ENCODE data around the gene SCRN3. TPM values are rescaled to one million over a fixed set of nuclear protein-coding genes. Genes with fewer than 3 reads are reported as not detected.
"Not testable (repeated sequence)": the region's sequence is repeated elsewhere in the genome, so short reads cannot be mapped to it uniquely, and the experiment has no call there.

The SCRN3 gene
- polyA plus RNA-seq, 2 of the 4 experiments (the other 2 are of a cell fraction): 24.4 to 28.5 TPM

- no peak for TF ChIP-seq CBX2 (IDR thresholded peaks at IDR 0.05; ENCODE audit: borderline replicate concordance, low read depth)
- no peak for TF ChIP-seq RFX5 (IDR thresholded peaks at IDR 0.05)
- no peak for TF ChIP-seq TP53 (CRISPR knock-in tag; IDR thresholded peaks at IDR 0.05)
Measured at GRCh38 chr2:174385201-174385600, 10.3 kb upstream of the SCRN3 start (continued).

- FAIRE-seq; CTCF ChIA-PET; ATAC-seq; H3K4me2 ChIP-seq; H3K4me1 ChIP-seq; DNase-seq (ENCODE audit: low read depth in 1 of 2, low spot score in 1 of 2); H3K4me3 ChIP-seq; H3K27ac ChIP-seq; POLR2A ChIA-PET; H3K9me3 ChIP-seq: not testable (repeated sequence)
- 93% methylated on average over 3 of the region's 3 CpGs for WGBS (ENCODE audit: missing lambda C conversion rate)
Measured at GRCh38 chr2:174388706-174389105, 6.8 kb upstream of the SCRN3 start.

- 92% methylated on average over 6 of the region's 6 CpGs for WGBS (ENCODE audit: missing lambda C conversion rate)
- POLR2A ChIA-PET: no interaction called here
- H3K27ac ChIP-seq: no peak overlapping the region
- TF ChIP-seq HOXB13 (CRISPR knock-in tag; IDR thresholded peaks at IDR 0.05; ENCODE audit: low read depth) (no peak), CBX2 (IDR thresholded peaks at IDR 0.05; ENCODE audit: borderline replicate concordance, low read depth) (no peak), EHMT2 (IDR thresholded peaks at IDR 0.05; ENCODE audit: low read depth) (no peak), CHD4 (IDR thresholded peaks at IDR 0.05; ENCODE audit: borderline replicate concordance) (no peak), ZFP36 (IDR thresholded peaks at IDR 0.05; ENCODE audit: borderline replicate concordance, partially characterized antibody) (no peak), EP300 (IDR thresholded peaks at IDR 0.05) (no peak), HOXB5 (CRISPR knock-in tag; IDR thresholded peaks at IDR 0.05) (no peak), HMGXB4 (CRISPR knock-in tag; IDR thresholded peaks at IDR 0.05; ENCODE audit: borderline replicate concordance) (no peak), BCL3 (IDR thresholded peaks at IDR 0.05) (no peak), USF2 (IDR thresholded peaks at IDR 0.05) (no peak), ESRRA (IDR thresholded peaks at IDR 0.05; ENCODE audit: borderline replicate concordance, low read length) (no peak), NR3C1 (IDR thresholded peaks at IDR 0.05) (no peak), KDM1A (IDR thresholded peaks at IDR 0.05; ENCODE audit: low read depth) (no peak)
- CTCF ChIA-PET: no interaction called here
- ATAC-seq: no peak
- H3K4me3 ChIP-seq: no peak overlapping the region
- H3K9me3 ChIP-seq: no peaks in the 10 kb centered on the region
- H3K4me2 ChIP-seq: no peak overlapping the region
- peaks cover 8% of the 10 kb centered on the region for H3K4me1 ChIP-seq
- no peak for DNase-seq (ENCODE audit: low read depth in 1 of 2, low spot score in 1 of 2)
- no peak for FAIRE-seq
Measured at GRCh38 chr2:174389542-174389941, 6.0 kb upstream of the SCRN3 start.

- DNase-seq (ENCODE audit: low read depth in 1 of 2, low spot score in 1 of 2); H3K4me3 ChIP-seq; FAIRE-seq; ATAC-seq; H3K9me3 ChIP-seq; POLR2A ChIA-PET; H3K4me2 ChIP-seq; H3K27ac ChIP-seq: not testable (repeated sequence)
- H3K4me1 ChIP-seq: peaks cover 10% of the 10 kb centered on the region
- CTCF ChIA-PET: interaction anchor here (0.6 kb wide), 1 partner anchor 345 kb away, joined by 4 read pairs; no protein-coding TSS in a partner anchor
- WGBS (ENCODE audit: missing lambda C conversion rate): 96% methylated on average over 3 of the region's 3 CpGs
Measured at GRCh38 chr2:174390303-174390702, 5.2 kb upstream of the SCRN3 start.

- DNase-seq (ENCODE audit: low read depth in 1 of 2, low spot score in 1 of 2): no peak
- ChIA-PET POLR2A (no interaction called here), CTCF (no interaction called here)
- no peak overlapping the region for H3K4me3 ChIP-seq
- H3K4me2 ChIP-seq: no peak overlapping the region
- H3K9me3 ChIP-seq: no peaks in the 10 kb centered on the region
- H3K27ac ChIP-seq: no peak overlapping the region
- ATAC-seq: no peak
- H3K4me1 ChIP-seq: peaks cover 14% of the 10 kb centered on the region
- TF ChIP-seq HOXB5 (CRISPR knock-in tag; IDR thresholded peaks at IDR 0.05) (no peak), TFCP2L1 (CRISPR knock-in tag; IDR thresholded peaks at IDR 0.05) (no peak), POLR2AphosphoS2 (conservative IDR thresholded peaks at IDR 0.05; ENCODE audit: low read length) (no peak), ZNF302 (CRISPR knock-in tag; IDR thresholded peaks at IDR 0.05) (no peak), MAZ (IDR thresholded peaks at IDR 0.05; ENCODE audit: borderline replicate concordance, low read depth, low read length) (no peak), NPAS2 (CRISPR knock-in tag; IDR thresholded peaks at IDR 0.05; ENCODE audit: borderline replicate concordance) (no peak)
- TF ChIP-seq, protein P1, sequence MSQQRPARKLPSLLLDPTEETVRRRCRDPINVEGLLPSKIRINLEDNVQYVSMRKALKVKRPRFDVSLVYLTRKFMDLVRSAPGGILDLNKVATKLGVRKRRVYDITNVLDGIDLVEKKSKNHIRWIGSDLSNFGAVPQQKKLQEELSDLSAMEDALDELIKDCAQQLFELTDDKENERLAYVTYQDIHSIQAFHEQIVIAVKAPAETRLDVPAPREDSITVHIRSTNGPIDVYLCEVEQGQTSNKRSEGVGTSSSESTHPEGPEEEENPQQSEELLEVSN (IDR thresholded peaks at IDR 0.05; ENCODE audit: borderline replicate concordance, low read depth): no peak
- no peak for FAIRE-seq
Measured at GRCh38 chr2:174392706-174393105, 2.8 kb upstream of the SCRN3 start.

All from A549 (cell line).